ENCODE results near the gene RPP25L.

GRCh38 chr9:34635556-34635955 is 23.7 kb upstream of the RPP25L start:
- TF ChIP-seq CEBPB (IDR thresholded peaks at IDR 0.05) (no peak), EP300 (IDR thresholded peaks at IDR 0.05; ENCODE audit: borderline replicate concordance) (no peak), TEAD4 (IDR thresholded peaks at IDR 0.05) (no peak)

Measured in Ishikawa (cell line).